ENCODE data around the gene E2F4. TPM values are rescaled to one million over a fixed set of nuclear protein-coding genes. Genes with fewer than 3 reads are reported as not detected.

The E2F4 gene
- total RNA-seq, 1 donor from 2014 or later = 133 TPM

- intact Hi-C loops (cut with micrococcal nuclease) = no loop called here
Measured at GRCh38 chr16:67207249-67208091, 15.5 kb downstream of the E2F4 start.

GRCh38 chr16:67208154-67208896 lies 16.4 kb downstream of the E2F4 start:
- intact Hi-C loops (cut with micrococcal nuclease) = no loop called here

- intact Hi-C loops (cut with micrococcal nuclease) = no loop called here
Measured at GRCh38 chr16:67209565-67209964, 17.6 kb downstream of the E2F4 start.

GRCh38 chr16:67210069-67210937 lies 18.3 kb downstream of the E2F4 start:
- intact Hi-C loops (cut with micrococcal nuclease) = no loop called here

- intact Hi-C loops (cut with micrococcal nuclease) = no loop called here
Measured at GRCh38 chr16:67211674-67212073, 19.7 kb downstream of the E2F4 start.

- intact Hi-C loops (cut with micrococcal nuclease) = no loop called here
Measured at GRCh38 chr16:67212766-67213165, 20.8 kb downstream of the E2F4 start.

- intact Hi-C loops (cut with micrococcal nuclease) = no loop called here
Measured at GRCh38 chr16:67213197-67214019, 21.5 kb downstream of the E2F4 start.

GRCh38 chr16:67215706-67216105 lies 23.8 kb downstream of the E2F4 start:
- intact Hi-C loops (cut with micrococcal nuclease) = no loop called here

- intact Hi-C loops (cut with micrococcal nuclease) = no loop called here
Measured at GRCh38 chr16:67216612-67217490, 24.9 kb downstream of the E2F4 start.

GRCh38 chr16:67223992-67224391 lies 32.0 kb downstream of the E2F4 start:
- intact Hi-C loops (cut with micrococcal nuclease) = no loop called here

GRCh38 chr16:67226295-67226803 lies 34.4 kb downstream of the E2F4 start:
- intact Hi-C loops (cut with micrococcal nuclease) = loop anchor here (2.0 kb wide), 3 partner anchors 34 to 52 kb away; partner anchors contain the start of genes E2F4 and PLEKHG4

GRCh38 chr16:67226804-67227566 lies 35.0 kb downstream of the E2F4 start, which contains the start of gene TMEM208:
Gene TMEM208 (plus strand): TSS chr16:67227130. CDS start chr16:67227219, 89 bp downstream.
- intact Hi-C loops (cut with micrococcal nuclease) = loop anchor here (1.0 to 2.0 kb wide), 5 partner anchors 9 to 52 kb away; partner anchors contain the start of genes E2F4, FHOD1 and PLEKHG4

GRCh38 chr16:67227567-67227921 lies 35.6 kb downstream of the E2F4 start:
- intact Hi-C loops (cut with micrococcal nuclease) = loop anchor here (1.0 to 2.0 kb wide), 5 partner anchors 9 to 51 kb away; partner anchors contain the start of genes E2F4, FHOD1 and PLEKHG4

- intact Hi-C loops (cut with micrococcal nuclease) = no loop called here
Measured at GRCh38 chr16:67228034-67228785, 36.3 kb downstream of the E2F4 start.

- intact Hi-C loops (cut with micrococcal nuclease) = no loop called here
Measured at GRCh38 chr16:67228905-67229304, 37.0 kb downstream of the E2F4 start.

- intact Hi-C loops (cut with micrococcal nuclease) = no loop called here
Measured at GRCh38 chr16:67229906-67230808, 38.2 kb downstream of the E2F4 start.
